GM13977 (cell line): ENCODE measurements around the gene ZNF484.
"Not testable (repeated sequence)": the region's sequence is repeated elsewhere in the genome, so short reads cannot be mapped to it uniquely, and the experiment has no call there.

Experiments used
- DNase-seq: peaks from one replicate; pipeline ENCODE4 v3.0.0; 2012; ENCODE audit warnings: low spot score
- in situ Hi-C: fragments of 300-500 bp; cut with MboI; formaldehyde crosslinking; loops from one replicate; pipeline ENCODE4 v1.12.0; 2022; ENCODE audit warnings: low sequenced_read_pairs, low pct_unique_long_range_greater_than_20kb, mixed read lengths, inconsistent platforms; ENCODE audit not compliant: unreplicated experiment
- TF ChIP-seq, protein P1 (sequence below): IDR thresholded peaks from 2 replicates; pipeline ENCODE4 v1.5.1; 2012; ENCODE audit warnings: mild to moderate bottlenecking, control low read depth; ENCODE audit not compliant: insufficient read depth; ENCODE audit errors: extremely low read depth, missing control alignments

The ZNF484 gene

DNA sequence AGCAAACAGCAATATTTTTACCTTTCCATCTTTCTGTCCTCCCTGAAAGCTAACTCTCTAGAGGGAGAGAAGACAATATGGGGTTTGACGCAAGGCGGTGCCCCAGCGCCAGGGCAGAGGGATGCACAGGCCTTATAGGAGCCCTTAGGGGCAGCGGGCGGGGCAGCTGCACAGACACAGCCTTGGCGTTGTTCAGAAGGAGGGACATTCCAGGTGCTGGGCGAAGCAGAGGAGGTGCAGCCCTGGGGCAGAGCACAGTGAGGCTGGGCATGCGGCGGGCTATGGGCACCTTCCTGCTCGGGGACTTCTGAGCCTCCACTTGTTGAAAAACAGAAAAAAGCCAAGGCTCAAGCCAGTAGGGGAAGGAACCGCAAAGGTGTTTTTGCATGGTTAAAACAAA is 79.5 kb downstream of the ZNF484 start:
- in situ Hi-C loops: loop anchor here (25.0 kb wide), 1 partner anchor 661 kb away; no protein-coding TSS in a partner anchor
- no peak for DNase-seq

DNA sequence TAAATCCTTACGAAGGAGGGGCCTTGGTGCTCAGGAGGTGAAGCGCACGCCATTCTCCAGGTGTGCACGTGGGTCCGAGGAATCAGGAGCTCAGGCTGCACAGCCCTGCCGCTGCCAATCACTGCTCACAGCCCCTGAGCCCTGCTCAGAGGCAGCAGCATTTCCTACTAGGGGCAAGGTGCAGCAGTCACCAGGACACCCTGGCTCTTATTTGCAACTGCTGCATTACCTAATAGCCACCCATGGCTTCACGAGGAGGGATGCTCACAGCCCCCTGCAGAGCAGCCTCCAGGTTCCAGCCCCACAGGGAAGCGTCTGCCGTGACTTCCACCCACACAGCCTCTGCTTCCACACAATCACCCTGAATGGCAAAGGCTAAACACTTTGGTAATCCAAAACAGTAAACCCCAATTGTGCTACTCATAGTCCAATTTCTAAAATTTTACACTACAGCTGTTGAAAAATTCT is 81.5 kb downstream of the ZNF484 start:
- DNase-seq: not testable (repeated sequence)
- in situ Hi-C loops: loop anchor here (25.0 kb wide), 1 partner anchor 659 kb away; no protein-coding TSS in a partner anchor

More for the DNA sequence above, 79.5 kb downstream of the ZNF484 start:
- TF ChIP-seq, protein P1, sequence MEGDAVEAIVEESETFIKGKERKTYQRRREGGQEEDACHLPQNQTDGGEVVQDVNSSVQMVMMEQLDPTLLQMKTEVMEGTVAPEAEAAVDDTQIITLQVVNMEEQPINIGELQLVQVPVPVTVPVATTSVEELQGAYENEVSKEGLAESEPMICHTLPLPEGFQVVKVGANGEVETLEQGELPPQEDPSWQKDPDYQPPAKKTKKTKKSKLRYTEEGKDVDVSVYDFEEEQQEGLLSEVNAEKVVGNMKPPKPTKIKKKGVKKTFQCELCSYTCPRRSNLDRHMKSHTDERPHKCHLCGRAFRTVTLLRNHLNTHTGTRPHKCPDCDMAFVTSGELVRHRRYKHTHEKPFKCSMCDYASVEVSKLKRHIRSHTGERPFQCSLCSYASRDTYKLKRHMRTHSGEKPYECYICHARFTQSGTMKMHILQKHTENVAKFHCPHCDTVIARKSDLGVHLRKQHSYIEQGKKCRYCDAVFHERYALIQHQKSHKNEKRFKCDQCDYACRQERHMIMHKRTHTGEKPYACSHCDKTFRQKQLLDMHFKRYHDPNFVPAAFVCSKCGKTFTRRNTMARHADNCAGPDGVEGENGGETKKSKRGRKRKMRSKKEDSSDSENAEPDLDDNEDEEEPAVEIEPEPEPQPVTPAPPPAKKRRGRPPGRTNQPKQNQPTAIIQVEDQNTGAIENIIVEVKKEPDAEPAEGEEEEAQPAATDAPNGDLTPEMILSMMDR: no peak

DNA sequence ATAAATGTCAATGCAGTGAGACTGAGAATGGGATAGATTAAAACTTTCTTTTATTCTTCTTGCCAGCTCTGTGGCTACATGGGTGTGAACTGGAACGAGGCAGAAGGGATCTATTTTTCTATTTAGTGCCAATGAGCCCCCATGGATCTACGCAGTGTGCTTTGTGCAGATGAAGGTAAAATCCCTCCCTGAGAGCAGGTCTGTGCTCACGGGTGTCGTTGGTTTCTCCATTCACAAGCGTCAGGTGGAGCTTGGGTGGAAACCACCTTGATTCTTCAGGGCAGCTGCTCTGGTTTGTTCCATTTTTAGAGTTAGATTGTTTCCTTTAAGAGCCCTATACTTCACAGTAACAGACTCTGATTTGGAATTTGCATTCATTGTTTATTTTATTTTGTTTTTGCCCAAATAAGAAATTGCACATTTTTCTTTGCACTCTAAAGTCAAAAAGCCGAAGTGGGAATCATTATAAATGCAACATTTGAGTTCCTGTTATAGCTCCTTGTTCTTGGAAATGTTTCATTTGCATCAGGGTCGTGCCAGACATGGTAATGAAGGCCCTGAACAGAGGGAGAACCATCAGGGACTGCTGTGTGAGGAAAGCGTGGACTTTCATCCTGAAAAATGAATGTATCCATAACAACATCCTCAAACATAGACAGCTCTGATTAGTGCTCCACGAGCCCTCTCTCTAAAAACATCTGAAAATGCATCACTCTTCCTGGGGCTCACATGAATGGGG is 82.1 kb downstream of the ZNF484 start:
- no peak for DNase-seq
- in situ Hi-C loops: loop anchor here (25.0 kb wide), 1 partner anchor 658 kb away; no protein-coding TSS in a partner anchor
- TF ChIP-seq, protein P1: no peak
